DND-41 (cell line): ENCODE results near the gene ITGB5.

Source experiments
- EZH2 ChIP-seq: IDR thresholded peaks from 3 replicates; pipeline ENCODE4 v1.6.1; 2012; ENCODE audit warnings: borderline replicate concordance, low read depth, mild to moderate bottlenecking, moderate library complexity, low read length, inconsistent platforms; ENCODE audit not compliant: severe bottlenecking
- TF ChIP-seq, protein P1 (sequence below): IDR thresholded peaks from 2 replicates; pipeline ENCODE4 v1.5.1; 2012; ENCODE audit warnings: borderline replicate concordance, low read length, moderate library complexity, mild to moderate bottlenecking; ENCODE audit not compliant: poor library complexity, severe bottlenecking; ENCODE audit errors: extremely low read depth

DNA sequence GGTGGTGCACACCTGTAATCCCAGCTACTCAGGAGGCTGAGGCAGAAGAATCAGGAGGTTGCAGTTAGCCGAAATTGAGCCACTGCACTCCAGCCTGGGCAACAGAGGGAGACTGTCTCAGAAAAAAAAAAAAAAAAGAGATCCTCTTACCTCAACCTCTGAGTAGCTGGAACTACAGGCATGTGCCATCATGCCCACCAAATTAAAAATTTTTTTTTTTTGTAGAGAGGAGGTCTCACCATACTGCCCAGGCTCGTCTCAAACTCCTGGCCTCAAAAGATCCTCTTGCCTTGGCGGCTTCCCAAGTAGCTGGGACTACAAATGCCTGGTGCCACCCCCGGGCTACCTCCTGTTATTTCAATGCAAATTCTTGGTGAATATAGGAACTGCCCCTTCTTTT is 155.4 kb downstream of the ITGB5 start:
- TF ChIP-seq, protein P1, sequence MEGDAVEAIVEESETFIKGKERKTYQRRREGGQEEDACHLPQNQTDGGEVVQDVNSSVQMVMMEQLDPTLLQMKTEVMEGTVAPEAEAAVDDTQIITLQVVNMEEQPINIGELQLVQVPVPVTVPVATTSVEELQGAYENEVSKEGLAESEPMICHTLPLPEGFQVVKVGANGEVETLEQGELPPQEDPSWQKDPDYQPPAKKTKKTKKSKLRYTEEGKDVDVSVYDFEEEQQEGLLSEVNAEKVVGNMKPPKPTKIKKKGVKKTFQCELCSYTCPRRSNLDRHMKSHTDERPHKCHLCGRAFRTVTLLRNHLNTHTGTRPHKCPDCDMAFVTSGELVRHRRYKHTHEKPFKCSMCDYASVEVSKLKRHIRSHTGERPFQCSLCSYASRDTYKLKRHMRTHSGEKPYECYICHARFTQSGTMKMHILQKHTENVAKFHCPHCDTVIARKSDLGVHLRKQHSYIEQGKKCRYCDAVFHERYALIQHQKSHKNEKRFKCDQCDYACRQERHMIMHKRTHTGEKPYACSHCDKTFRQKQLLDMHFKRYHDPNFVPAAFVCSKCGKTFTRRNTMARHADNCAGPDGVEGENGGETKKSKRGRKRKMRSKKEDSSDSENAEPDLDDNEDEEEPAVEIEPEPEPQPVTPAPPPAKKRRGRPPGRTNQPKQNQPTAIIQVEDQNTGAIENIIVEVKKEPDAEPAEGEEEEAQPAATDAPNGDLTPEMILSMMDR = no peak
- no peak for TF ChIP-seq EZH2
